ENCODE measurements around the gene DCC. TPM values are rescaled to one million over a fixed set of nuclear protein-coding genes. Genes with fewer than 3 reads are reported as not detected.

The DCC gene
- total and polyA plus RNA-seq, 2 donors from 2014 or later: 3.9 TPM; not detected in 1

GRCh38 chr18:53382870-53383269, 1042.9 kb downstream of the DCC start:
- Histone ChIP-seq H3K4me3 (ENCODE audit: low read length in 3 of 3) (no peak overlapping the region), H3K9me3 (ENCODE audit: control insufficient read depth in 2 of 3, insufficient read depth in 1 of 3, low read length in 3 of 3) (no peaks in the 10 kb centered on the region), H3K9ac (ENCODE audit: low read length in 3 of 3) (no peak overlapping the region), H3K27me3 (ENCODE audit: control insufficient read depth, insufficient read depth, low read length) (no peaks in the 10 kb centered on the region), H3K36me3 (ENCODE audit: control insufficient read depth in 2 of 3, insufficient read depth in 3 of 3, low read length in 3 of 3) (no peaks in the 10 kb centered on the region), H3K4me1 (ENCODE audit: control insufficient read depth in 2 of 3, insufficient read depth in 2 of 3, low read depth in 1 of 3, low read length in 3 of 3) (no peaks in the 10 kb centered on the region), H3K27ac (ENCODE audit: low read depth in 2 of 2, low read length in 2 of 2) (no peak overlapping the region)
- intact Hi-C loops (cut with DNase I): no loop called here
- no peak for DNase-seq
- TF ChIP-seq, protein P1, sequence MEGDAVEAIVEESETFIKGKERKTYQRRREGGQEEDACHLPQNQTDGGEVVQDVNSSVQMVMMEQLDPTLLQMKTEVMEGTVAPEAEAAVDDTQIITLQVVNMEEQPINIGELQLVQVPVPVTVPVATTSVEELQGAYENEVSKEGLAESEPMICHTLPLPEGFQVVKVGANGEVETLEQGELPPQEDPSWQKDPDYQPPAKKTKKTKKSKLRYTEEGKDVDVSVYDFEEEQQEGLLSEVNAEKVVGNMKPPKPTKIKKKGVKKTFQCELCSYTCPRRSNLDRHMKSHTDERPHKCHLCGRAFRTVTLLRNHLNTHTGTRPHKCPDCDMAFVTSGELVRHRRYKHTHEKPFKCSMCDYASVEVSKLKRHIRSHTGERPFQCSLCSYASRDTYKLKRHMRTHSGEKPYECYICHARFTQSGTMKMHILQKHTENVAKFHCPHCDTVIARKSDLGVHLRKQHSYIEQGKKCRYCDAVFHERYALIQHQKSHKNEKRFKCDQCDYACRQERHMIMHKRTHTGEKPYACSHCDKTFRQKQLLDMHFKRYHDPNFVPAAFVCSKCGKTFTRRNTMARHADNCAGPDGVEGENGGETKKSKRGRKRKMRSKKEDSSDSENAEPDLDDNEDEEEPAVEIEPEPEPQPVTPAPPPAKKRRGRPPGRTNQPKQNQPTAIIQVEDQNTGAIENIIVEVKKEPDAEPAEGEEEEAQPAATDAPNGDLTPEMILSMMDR (IDR thresholded peaks at IDR 0.05; ENCODE audit: borderline replicate concordance, extremely low read depth, insufficient read depth): no peak
- no peak for FAIRE-seq

DNA sequence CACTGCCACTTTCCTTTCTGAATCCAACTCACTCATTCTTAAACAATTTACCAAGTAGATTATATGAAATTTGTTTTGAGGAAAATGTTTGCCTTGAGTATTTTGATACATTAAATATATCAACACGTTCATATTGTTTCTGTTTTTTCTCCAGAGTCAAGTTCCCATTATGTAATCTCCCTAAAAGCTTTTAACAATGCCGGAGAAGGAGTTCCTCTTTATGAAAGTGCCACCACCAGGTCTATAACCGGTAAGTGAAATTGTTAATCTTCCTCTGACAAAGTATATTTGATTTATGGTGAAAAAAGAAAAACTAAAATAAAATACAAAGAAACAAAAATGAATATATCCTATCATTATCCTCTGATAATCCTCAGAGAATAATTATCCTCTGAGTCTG, 1045.9 kb downstream of the DCC start:
- no peak for FAIRE-seq

GRCh38 chr18:53387581-53387980, 1047.6 kb downstream of the DCC start:
- TF ChIP-seq, protein P1 (IDR thresholded peaks at IDR 0.05; ENCODE audit: borderline replicate concordance, extremely low read depth, insufficient read depth): no peak
- Histone ChIP-seq H3K27me3 (ENCODE audit: control insufficient read depth, insufficient read depth, low read length) (no peaks in the 10 kb centered on the region), H3K9me3 (ENCODE audit: control insufficient read depth in 2 of 3, insufficient read depth in 1 of 3, low read length in 3 of 3) (no peaks in the 10 kb centered on the region), H3K27ac (ENCODE audit: low read depth in 2 of 2, low read length in 2 of 2) (no peak overlapping the region), H3K4me3 (ENCODE audit: low read length in 3 of 3) (no peak overlapping the region), H3K4me1 (ENCODE audit: control insufficient read depth in 2 of 3, insufficient read depth in 2 of 3, low read depth in 1 of 3, low read length in 3 of 3) (no peaks in the 10 kb centered on the region), H3K36me3 (ENCODE audit: control insufficient read depth in 2 of 3, insufficient read depth in 3 of 3, low read length in 3 of 3) (no peaks in the 10 kb centered on the region), H3K9ac (ENCODE audit: low read length in 3 of 3) (no peak overlapping the region)
- intact Hi-C loops (cut with DNase I): no loop called here
- FAIRE-seq: no peak
- no peak for DNase-seq

More for the DNA sequence above, 1045.9 kb downstream of the DCC start:
- Histone ChIP-seq H3K9ac (ENCODE audit: low read length in 3 of 3) (no peak overlapping the region), H3K27ac (ENCODE audit: low read depth in 2 of 2, low read length in 2 of 2) (no peak overlapping the region), H3K27me3 (ENCODE audit: control insufficient read depth, insufficient read depth, low read length) (no peaks in the 10 kb centered on the region), H3K4me1 (ENCODE audit: control insufficient read depth in 2 of 3, insufficient read depth in 2 of 3, low read depth in 1 of 3, low read length in 3 of 3) (no peaks in the 10 kb centered on the region), H3K4me3 (ENCODE audit: low read length in 3 of 3) (no peak overlapping the region), H3K9me3 (ENCODE audit: control insufficient read depth in 2 of 3, insufficient read depth in 1 of 3, low read length in 3 of 3) (no peaks in the 10 kb centered on the region), H3K36me3 (ENCODE audit: control insufficient read depth in 2 of 3, insufficient read depth in 3 of 3, low read length in 3 of 3) (no peaks in the 10 kb centered on the region)
- intact Hi-C loops (cut with DNase I): no loop called here
- TF ChIP-seq, protein P1 (IDR thresholded peaks at IDR 0.05; ENCODE audit: borderline replicate concordance, extremely low read depth, insufficient read depth): no peak
- no peak for DNase-seq

GRCh38 chr18:53402670-53403069, 1062.7 kb downstream of the DCC start:
- no peaks in the 10 kb centered on the region for H3K9me3 ChIP-seq (ENCODE audit: control insufficient read depth in 2 of 3, insufficient read depth in 1 of 3, low read length in 3 of 3)
- FAIRE-seq (no peak), DNase-seq (no peak)
- no peak overlapping the region for H3K27ac ChIP-seq (ENCODE audit: low read depth in 2 of 2, low read length in 2 of 2)
- H3K4me1 ChIP-seq (ENCODE audit: control insufficient read depth in 2 of 3, insufficient read depth in 2 of 3, low read depth in 1 of 3, low read length in 3 of 3): no peaks in the 10 kb centered on the region
- no peak overlapping the region for H3K4me3 ChIP-seq (ENCODE audit: low read length in 3 of 3)
- H3K9ac ChIP-seq (ENCODE audit: low read length in 3 of 3): no peak overlapping the region
- H3K27me3 ChIP-seq (ENCODE audit: control insufficient read depth, insufficient read depth, low read length): no peaks in the 10 kb centered on the region
- no peaks in the 10 kb centered on the region for H3K36me3 ChIP-seq (ENCODE audit: control insufficient read depth in 2 of 3, insufficient read depth in 3 of 3, low read length in 3 of 3)
- TF ChIP-seq, protein P1 (IDR thresholded peaks at IDR 0.05; ENCODE audit: borderline replicate concordance, extremely low read depth, insufficient read depth): no peak
- intact Hi-C loops (cut with DNase I): no loop called here

All from kidney (tissue), 14 donors.